ENCODE results near the gene BDKRB1.

The BDKRB1 gene

DNA sequence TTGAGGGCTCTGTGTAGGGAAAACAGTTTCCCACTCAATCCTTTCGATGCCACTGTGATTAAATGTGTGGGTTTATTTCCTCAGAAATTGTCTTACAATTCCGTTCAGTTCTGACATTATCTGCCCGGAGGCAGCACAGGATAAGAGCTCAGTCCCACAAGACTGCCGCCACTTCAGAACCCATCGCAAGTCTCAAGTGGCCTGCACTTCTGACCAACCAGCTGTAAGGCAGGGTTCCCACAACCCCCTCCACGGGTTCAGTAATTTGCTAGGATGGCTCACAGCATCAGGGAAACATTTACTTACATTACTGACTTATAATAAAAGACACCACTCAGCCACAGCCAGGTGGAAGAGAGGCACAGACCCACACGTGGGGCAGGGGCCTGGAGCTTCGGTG is 34.2 kb upstream of the BDKRB1 start:
- Histone ChIP-seq H3K27me3 (ENCODE audit: low read length) (no peaks in the 10 kb centered on the region), H3K4me2 (ENCODE audit: low read depth, low read length, poor library complexity, severe bottlenecking) (no peak overlapping the region), H4K20me1 (ENCODE audit: low read depth, low read length) (no peaks in the 10 kb centered on the region), H3K36me3 (ENCODE audit: low read length) (no peaks in the 10 kb centered on the region), H3K27ac (ENCODE audit: low read depth, low read length) (no peak overlapping the region), H3F3A (ENCODE audit: insufficient read depth) (no peaks in the 10 kb centered on the region), H3K4me3 (ENCODE audit: insufficient read depth, low read length, poor library complexity, severe bottlenecking) (no peak overlapping the region), H2AFZ (ENCODE audit: low read depth, low read length, severe bottlenecking) (no peak overlapping the region), H3K9me2 (replicated peaks; ENCODE audit: insufficient read depth, low read length) (no peaks in the 10 kb centered on the region), H3K9ac (ENCODE audit: low read length) (no peak overlapping the region), H3K9me3 (ENCODE audit: insufficient read depth, low read length) (no peaks in the 10 kb centered on the region), H3K79me2 (ENCODE audit: insufficient read depth, low read length) (no peaks in the 10 kb centered on the region)
- TF ChIP-seq, protein P1, sequence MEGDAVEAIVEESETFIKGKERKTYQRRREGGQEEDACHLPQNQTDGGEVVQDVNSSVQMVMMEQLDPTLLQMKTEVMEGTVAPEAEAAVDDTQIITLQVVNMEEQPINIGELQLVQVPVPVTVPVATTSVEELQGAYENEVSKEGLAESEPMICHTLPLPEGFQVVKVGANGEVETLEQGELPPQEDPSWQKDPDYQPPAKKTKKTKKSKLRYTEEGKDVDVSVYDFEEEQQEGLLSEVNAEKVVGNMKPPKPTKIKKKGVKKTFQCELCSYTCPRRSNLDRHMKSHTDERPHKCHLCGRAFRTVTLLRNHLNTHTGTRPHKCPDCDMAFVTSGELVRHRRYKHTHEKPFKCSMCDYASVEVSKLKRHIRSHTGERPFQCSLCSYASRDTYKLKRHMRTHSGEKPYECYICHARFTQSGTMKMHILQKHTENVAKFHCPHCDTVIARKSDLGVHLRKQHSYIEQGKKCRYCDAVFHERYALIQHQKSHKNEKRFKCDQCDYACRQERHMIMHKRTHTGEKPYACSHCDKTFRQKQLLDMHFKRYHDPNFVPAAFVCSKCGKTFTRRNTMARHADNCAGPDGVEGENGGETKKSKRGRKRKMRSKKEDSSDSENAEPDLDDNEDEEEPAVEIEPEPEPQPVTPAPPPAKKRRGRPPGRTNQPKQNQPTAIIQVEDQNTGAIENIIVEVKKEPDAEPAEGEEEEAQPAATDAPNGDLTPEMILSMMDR (IDR thresholded peaks at IDR 0.05; ENCODE audit: insufficient read depth, low read length, poor library complexity, severe bottlenecking) = no peak
- TF ChIP-seq EZH2phosphoT487 (conservative IDR thresholded peaks at IDR 0.05; ENCODE audit: low read length) = no peak

DNA sequence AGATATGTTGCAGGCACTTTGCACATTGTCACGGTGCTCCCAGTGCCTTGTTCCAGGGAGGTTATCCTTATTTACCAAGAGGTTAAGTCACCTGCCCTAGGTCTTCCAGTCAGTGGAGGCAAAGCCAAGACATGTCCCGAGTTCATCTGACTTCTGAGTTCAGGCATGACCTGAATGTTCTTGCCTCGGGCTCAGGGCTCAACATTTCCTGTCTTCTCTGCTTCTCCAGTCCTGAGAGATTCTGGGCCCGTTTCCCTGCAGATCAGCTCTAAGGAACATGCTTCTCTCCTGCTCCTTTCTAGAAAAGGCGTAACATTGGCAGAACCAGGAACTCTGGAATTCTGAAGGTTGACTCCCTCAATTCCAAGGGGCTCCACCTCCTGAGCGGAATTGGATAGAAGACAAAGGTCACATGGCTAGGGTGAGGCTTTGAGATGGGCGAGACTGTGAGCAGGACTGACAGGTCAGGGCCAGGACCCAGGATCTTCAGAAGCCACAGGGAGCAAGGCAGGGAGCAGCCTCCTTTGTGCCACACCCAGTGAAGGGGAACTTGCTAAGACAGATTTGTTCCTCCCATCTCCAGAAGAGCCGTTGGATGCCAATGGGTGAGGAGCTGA is 31.4 kb upstream of the BDKRB1 start:
- no peaks in the 10 kb centered on the region for H3K9me2 ChIP-seq (replicated peaks; ENCODE audit: insufficient read depth, low read length)
- no peak overlapping the region for H3K4me3 ChIP-seq (ENCODE audit: insufficient read depth, low read length, poor library complexity, severe bottlenecking)
- H3K27ac ChIP-seq (ENCODE audit: low read depth, low read length) = no peak overlapping the region
- no peak overlapping the region for H3K9ac ChIP-seq (ENCODE audit: low read length)
- H3F3A ChIP-seq (ENCODE audit: insufficient read depth) = no peaks in the 10 kb centered on the region
- TF ChIP-seq EZH2phosphoT487 (conservative IDR thresholded peaks at IDR 0.05; ENCODE audit: low read length) = no peak
- TF ChIP-seq, protein P1 (IDR thresholded peaks at IDR 0.05; ENCODE audit: insufficient read depth, low read length, poor library complexity, severe bottlenecking) = no peak
- H2AFZ ChIP-seq (ENCODE audit: low read depth, low read length, severe bottlenecking) = no peak overlapping the region
- no peaks in the 10 kb centered on the region for H4K20me1 ChIP-seq (ENCODE audit: low read depth, low read length)
- no peaks in the 10 kb centered on the region for H3K79me2 ChIP-seq (ENCODE audit: insufficient read depth, low read length)
- no peak overlapping the region for H3K4me2 ChIP-seq (ENCODE audit: low read depth, low read length, poor library complexity, severe bottlenecking)
- H3K9me3 ChIP-seq (ENCODE audit: insufficient read depth, low read length) = no peaks in the 10 kb centered on the region
- no peaks in the 10 kb centered on the region for H3K27me3 ChIP-seq (ENCODE audit: low read length)
- H3K36me3 ChIP-seq (ENCODE audit: low read length) = no peaks in the 10 kb centered on the region

DNA sequence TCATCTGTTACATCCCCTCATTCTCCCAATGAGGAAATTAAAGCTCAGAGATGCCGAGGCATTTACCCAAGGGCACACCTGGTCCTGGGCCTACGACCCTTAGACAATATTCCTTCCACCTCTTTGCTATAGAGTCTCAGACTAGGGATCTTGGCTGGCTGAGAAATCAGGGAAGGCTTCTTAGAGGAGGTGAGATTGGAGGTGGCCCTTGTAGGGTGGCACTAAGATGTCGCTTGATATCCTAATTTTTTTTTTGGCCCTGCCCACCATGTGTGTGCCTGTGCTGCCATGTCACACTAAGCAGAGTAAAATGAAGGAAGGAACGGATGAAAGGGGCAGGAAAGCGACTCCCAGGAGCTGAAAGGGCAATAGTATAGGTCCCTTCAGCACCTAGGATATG is 30.8 kb upstream of the BDKRB1 start:
- TF ChIP-seq, protein P1 (IDR thresholded peaks at IDR 0.05; ENCODE audit: insufficient read depth, low read length, poor library complexity, severe bottlenecking) = no peak
- TF ChIP-seq EZH2phosphoT487 (conservative IDR thresholded peaks at IDR 0.05; ENCODE audit: low read length) = no peak
- H3K27ac ChIP-seq (ENCODE audit: low read depth, low read length) = no peak overlapping the region
- H3K36me3 ChIP-seq (ENCODE audit: low read length) = no peaks in the 10 kb centered on the region
- no peak overlapping the region for H3K4me3 ChIP-seq (ENCODE audit: insufficient read depth, low read length, poor library complexity, severe bottlenecking)
- no peaks in the 10 kb centered on the region for H3K9me3 ChIP-seq (ENCODE audit: insufficient read depth, low read length)
- H3K4me2 ChIP-seq (ENCODE audit: low read depth, low read length, poor library complexity, severe bottlenecking) = no peak overlapping the region
- H3K9ac ChIP-seq (ENCODE audit: low read length) = no peak overlapping the region
- no peaks in the 10 kb centered on the region for H3K79me2 ChIP-seq (ENCODE audit: insufficient read depth, low read length)
- H3F3A ChIP-seq (ENCODE audit: insufficient read depth) = no peaks in the 10 kb centered on the region
- no peaks in the 10 kb centered on the region for H3K9me2 ChIP-seq (replicated peaks; ENCODE audit: insufficient read depth, low read length)
- no peaks in the 10 kb centered on the region for H3K27me3 ChIP-seq (ENCODE audit: low read length)
- no peak overlapping the region for H2AFZ ChIP-seq (ENCODE audit: low read depth, low read length, severe bottlenecking)
- no peaks in the 10 kb centered on the region for H4K20me1 ChIP-seq (ENCODE audit: low read depth, low read length)
